BE2C (cell line): ENCODE measurements around the gene SMARCB1.

Source experiments
- DNase-seq: peaks from one replicate; pipeline ENCODE4 v3.0.0-alpha.2; 2020
- H3K27me3 ChIP-seq: fragments of 250-450 bp; sonication (Bioruptor Pico); 2 replicates; pipeline ENCODE4 v1.5.1; 2020; ENCODE audit warnings: mild to moderate bottlenecking
- H3K36me3 ChIP-seq: fragments of 250-450 bp; sonication (Bioruptor Pico); 2 replicates; pipeline ENCODE4 v1.5.1; 2020; ENCODE audit warnings: mild to moderate bottlenecking
- H3K4me1 ChIP-seq: fragments of 250-450 bp; sonication (Bioruptor Pico); 2 replicates; pipeline ENCODE4 v1.5.1; 2020
- H3K4me3 ChIP-seq: 2 replicates; pipeline ENCODE4 v1.5.1; 2011; ENCODE audit warnings: low read depth, low read length
- H3K9me3 ChIP-seq: fragments of 250-450 bp; sonication (Bioruptor Pico); 2 replicates; pipeline ENCODE4 v1.5.1; 2020
- TF ChIP-seq, protein P1 (sequence below): IDR thresholded peaks from 2 replicates; pipeline ENCODE4 v1.5.1; 2012; ENCODE audit warnings: mild to moderate bottlenecking, low read depth, low read length

Gene SMARCB1

GRCh38 chr22:23744485-23744884 lies 42.3 kb upstream of the SMARCB1 start:
- TF ChIP-seq, protein P1, sequence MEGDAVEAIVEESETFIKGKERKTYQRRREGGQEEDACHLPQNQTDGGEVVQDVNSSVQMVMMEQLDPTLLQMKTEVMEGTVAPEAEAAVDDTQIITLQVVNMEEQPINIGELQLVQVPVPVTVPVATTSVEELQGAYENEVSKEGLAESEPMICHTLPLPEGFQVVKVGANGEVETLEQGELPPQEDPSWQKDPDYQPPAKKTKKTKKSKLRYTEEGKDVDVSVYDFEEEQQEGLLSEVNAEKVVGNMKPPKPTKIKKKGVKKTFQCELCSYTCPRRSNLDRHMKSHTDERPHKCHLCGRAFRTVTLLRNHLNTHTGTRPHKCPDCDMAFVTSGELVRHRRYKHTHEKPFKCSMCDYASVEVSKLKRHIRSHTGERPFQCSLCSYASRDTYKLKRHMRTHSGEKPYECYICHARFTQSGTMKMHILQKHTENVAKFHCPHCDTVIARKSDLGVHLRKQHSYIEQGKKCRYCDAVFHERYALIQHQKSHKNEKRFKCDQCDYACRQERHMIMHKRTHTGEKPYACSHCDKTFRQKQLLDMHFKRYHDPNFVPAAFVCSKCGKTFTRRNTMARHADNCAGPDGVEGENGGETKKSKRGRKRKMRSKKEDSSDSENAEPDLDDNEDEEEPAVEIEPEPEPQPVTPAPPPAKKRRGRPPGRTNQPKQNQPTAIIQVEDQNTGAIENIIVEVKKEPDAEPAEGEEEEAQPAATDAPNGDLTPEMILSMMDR: no peak
- DNase-seq: no peak
- Histone ChIP-seq H3K9me3 (no peaks in the 10 kb centered on the region), H3K4me1 (no peaks in the 10 kb centered on the region), H3K4me3 (no peak overlapping the region), H3K36me3 (peaks cover 25% of the 10 kb centered on the region), H3K27me3 (no peaks in the 10 kb centered on the region)

- no peak for DNase-seq
- Histone ChIP-seq H3K9me3 (no peaks in the 10 kb centered on the region), H3K4me3 (no peak overlapping the region), H3K27me3 (no peaks in the 10 kb centered on the region), H3K4me1 (no peaks in the 10 kb centered on the region; the same call in 1 of the 2 replicates), H3K36me3 (peaks cover 25% of the 10 kb centered on the region)
- TF ChIP-seq, protein P1: no peak
These were observed 41.0 kb upstream of the SMARCB1 start for GRCh38 chr22:23745791-23746190.

DNA sequence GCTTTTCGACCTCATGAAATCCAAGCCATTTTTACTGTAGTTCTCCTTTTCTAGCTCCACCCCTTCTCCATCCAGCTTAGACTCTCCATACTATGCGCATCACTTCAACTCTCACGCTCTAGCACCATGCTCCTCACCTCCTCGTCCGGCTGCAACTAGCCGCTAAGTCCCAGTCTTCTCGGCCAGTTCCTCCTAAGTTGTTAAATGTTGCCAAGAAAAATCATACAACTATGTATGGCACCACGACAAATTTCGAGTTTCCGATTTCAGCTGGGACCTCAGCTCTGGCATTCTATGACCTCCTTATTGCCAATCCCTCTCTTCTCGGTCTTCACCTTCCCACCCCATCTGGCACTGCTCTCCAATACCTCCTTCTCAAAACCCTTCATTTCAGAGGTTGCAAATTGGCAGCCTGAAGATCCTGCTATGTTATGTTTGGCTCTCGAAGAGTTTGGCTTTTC lies 36.9 kb upstream of the SMARCB1 start:
- no peak for DNase-seq
- peak overlapping the region; percentile 72 for H3K4me3 ChIP-seq
- peaks cover 3% of the 10 kb centered on the region for H3K36me3 ChIP-seq
- no peaks in the 10 kb centered on the region for H3K27me3 ChIP-seq
- TF ChIP-seq, protein P1: no peak
- peaks cover 2% of the 10 kb centered on the region; the same call in 1 of the 2 replicates for H3K4me1 ChIP-seq
- H3K9me3 ChIP-seq: no peaks in the 10 kb centered on the region

- DNase-seq: no peak
- Histone ChIP-seq H3K4me1 (peaks cover 2% of the 10 kb centered on the region; the same call in 1 of the 2 replicates), H3K27me3 (no peaks in the 10 kb centered on the region), H3K4me3 (peak overlapping the region; percentile 72), H3K36me3 (no peaks in the 10 kb centered on the region), H3K9me3 (no peaks in the 10 kb centered on the region)
- TF ChIP-seq, protein P1: no peak
These were observed 36.4 kb upstream of the SMARCB1 start for GRCh38 chr22:23750367-23750713.

DNA sequence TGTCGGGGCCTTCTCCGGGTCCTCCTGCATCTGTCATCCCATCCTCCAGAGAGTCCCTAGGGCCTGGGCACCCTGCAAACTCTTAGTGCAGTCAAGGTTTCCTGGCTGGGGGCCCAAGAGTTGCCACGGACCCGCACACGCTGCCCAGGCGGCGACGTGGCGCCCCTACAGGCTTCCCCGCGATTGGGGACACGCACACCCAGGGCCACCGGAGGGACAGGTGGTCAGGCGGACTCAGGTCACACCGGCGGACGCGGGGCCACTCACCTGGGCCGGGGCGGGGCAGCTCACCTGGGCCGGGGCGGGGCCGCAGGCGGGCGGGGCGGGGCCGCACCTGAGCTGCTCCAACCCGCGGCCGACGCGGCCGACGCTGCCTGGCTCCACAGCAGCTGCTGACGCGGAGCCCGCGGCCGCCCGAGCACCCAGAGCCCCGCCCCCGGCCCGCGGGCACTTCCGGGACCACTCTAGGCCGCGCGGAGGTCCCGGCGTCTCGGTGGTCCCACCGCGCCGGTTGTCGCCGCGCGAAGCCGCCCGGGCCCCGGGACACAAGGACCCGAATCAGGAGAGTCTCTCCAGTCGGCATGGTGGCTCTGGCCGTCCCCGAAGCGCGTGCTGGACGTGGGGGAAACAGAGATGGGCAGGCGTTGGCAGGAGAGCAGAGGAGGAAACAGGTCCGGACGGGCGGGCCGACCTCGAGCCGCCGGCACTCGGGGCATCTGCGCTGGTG lies 35.9 kb upstream of the SMARCB1 start, which contains the start of gene ZNF70:
TSS of gene ZNF70 (minus strand) at position 399 of the 727 bp plus-strand sequence. CDS start 5,972 bp downstream, outside the sequence.
- H3K36me3 ChIP-seq: no peaks in the 10 kb centered on the region
- peaks cover 2% of the 10 kb centered on the region; the same call in 1 of the 2 replicates for H3K4me1 ChIP-seq
- H3K9me3 ChIP-seq: no peaks in the 10 kb centered on the region
- H3K4me3 ChIP-seq: peak within 1 kb of the TSS; percentile 79
- peak; percentile 91 for DNase-seq
- no peaks in the 10 kb centered on the region for H3K27me3 ChIP-seq
- TF ChIP-seq, protein P1: peak; percentile 35

- Histone ChIP-seq H3K27me3 (no peaks in the 10 kb centered on the region), H3K4me3 (peak overlapping the region; percentile 79), H3K4me1 (peaks cover 2% of the 10 kb centered on the region; the same call in 1 of the 2 replicates), H3K9me3 (no peaks in the 10 kb centered on the region), H3K36me3 (no peaks in the 10 kb centered on the region)
- TF ChIP-seq, protein P1: no peak
- peak; percentile 33 for DNase-seq
These were observed 35.2 kb upstream of the SMARCB1 start for GRCh38 chr22:23751441-23751996.
